Activated B cell treated with CpG ODN at 0.5 μM for 24 hours (primary cell): Measurements from ENCODE around the gene MICAL3. TPM values are rescaled to one million over a fixed set of nuclear protein-coding genes. Genes with fewer than 3 reads are reported as not detected.

Source experiments
- ATAC-seq: fragments of 200-7000 bp; cut with Tn5 transposase; one replicate; pipeline ENCODE4 v1.10.0; 2021; ENCODE audit warnings: low read depth, mild to moderate bottlenecking, moderate library complexity
- CTCF ChIA-PET: fragments of 350-600 bp; sonication (Branson Sonifier 250); formaldehyde crosslinking; loops from one replicate; lab custom pipeline; 2021; ENCODE audit warnings: antibody characterized with exemption; lab: Charles Lee
- POLR2A ChIA-PET: fragments of 350-600 bp; sonication (Branson Sonifier 250); formaldehyde crosslinking; loops from one replicate; lab custom pipeline; 2021; ENCODE audit warnings: antibody characterized with exemption; lab: Charles Lee
- DNase-seq: peaks from one replicate; pipeline ENCODE4 v3.0.0; 2022
- H3K27ac Mint-ChIP-seq: one replicate; pipeline ENCODE4 v1.8.0; 2020; ENCODE audit warnings: mixed read lengths
- H3K27me3 Mint-ChIP-seq: one replicate; pipeline ENCODE4 v1.8.0; 2021; ENCODE audit warnings: mixed read lengths
- H3K36me3 Mint-ChIP-seq: one replicate; pipeline ENCODE4 v1.8.0; 2021; ENCODE audit warnings: low read depth, mixed read lengths
- H3K4me1 Mint-ChIP-seq: one replicate; pipeline ENCODE4 v1.8.0; 2021; ENCODE audit warnings: mixed read lengths
- H3K4me3 Mint-ChIP-seq: one replicate; pipeline ENCODE4 v1.8.0; 2020; ENCODE audit warnings: mild to moderate bottlenecking, mixed read lengths
- H3K9me3 Mint-ChIP-seq: one replicate; pipeline ENCODE4 v1.8.0; 2020; ENCODE audit warnings: mixed read lengths
- CTCF ChIP-seq: fragments of 200-600 bp; IDR thresholded peaks from one replicate; pipeline ENCODE4 v1.8.0; 2022; ENCODE audit warnings: antibody characterized with exemption, mild to moderate bottlenecking
- intact Hi-C: fragments of 100-400 bp; cut with micrococcal nuclease; formaldehyde crosslinking; loops from one replicate; pipeline ENCODE4 v1.15.1; 2024
- total RNA-seq: library from RNA; stranded (reverse); gene quantifications from 2 replicates; pipeline ENCODE4 v1.2.3, GENCODE V29; 2022

Gene MICAL3
- total RNA-seq, 1 donor from 2014 or later = 257 TPM

- no peak overlapping the region for H3K4me3 Mint-ChIP-seq
- H3K27me3 Mint-ChIP-seq = no peaks in the 10 kb centered on the region
- intact Hi-C loops = no loop called here
- H3K36me3 Mint-ChIP-seq = peaks cover 48% of the 10 kb centered on the region
- H3K27ac Mint-ChIP-seq = peak overlapping the region; percentile 59
- ATAC-seq (no peak), DNase-seq (no peak)
- TF ChIP-seq CTCF = no peak
- CTCF ChIA-PET = interaction anchor here (1.4 to 5.8 kb wide), 3 partner anchors 8 to 46 kb away, joined by 4 to 63 read pairs (median 22); no protein-coding TSS in a partner anchor
- POLR2A ChIA-PET = interaction anchor here (5.4 to 9.6 kb wide), 2 partner anchors 12 to 15 kb away, joined by 64 to 128 read pairs; partner anchors contain the start of gene BID
- peaks cover 14% of the 10 kb centered on the region for H3K4me1 Mint-ChIP-seq
- H3K9me3 Mint-ChIP-seq = no peaks in the 10 kb centered on the region
Observed at GRCh38 chr22:17787716-17788330, 236.5 kb downstream of the MICAL3 start.

GRCh38 chr22:17787241-17787640, 237.1 kb downstream of the MICAL3 start:
- no peak overlapping the region for H3K4me3 Mint-ChIP-seq
- H3K27me3 Mint-ChIP-seq = no peaks in the 10 kb centered on the region
- ChIA-PET POLR2A (interaction anchor here (5.4 to 9.6 kb wide), 2 partner anchors 12 to 15 kb away, joined by 64 to 128 read pairs; partner anchors contain the start of gene BID), CTCF (interaction anchor here (1.2 to 5.8 kb wide), 5 partner anchors 8 to 46 kb away, joined by 4 to 63 read pairs (median 22); partner anchors contain the start of gene BID)
- H3K36me3 Mint-ChIP-seq = peaks cover 48% of the 10 kb centered on the region
- intact Hi-C loops = no loop called here
- peak overlapping the region; percentile 53 for H3K27ac Mint-ChIP-seq
- H3K4me1 Mint-ChIP-seq = peaks cover 17% of the 10 kb centered on the region
- ATAC-seq = no peak
- no peak for DNase-seq
- no peak for TF ChIP-seq CTCF
- H3K9me3 Mint-ChIP-seq = no peaks in the 10 kb centered on the region

- TF ChIP-seq CTCF = no peak
- Mint-ChIP-seq H3K9me3 (no peaks in the 10 kb centered on the region), H3K27ac (peak overlapping the region; percentile 76), H3K4me3 (no peak overlapping the region), H3K36me3 (peaks cover 44% of the 10 kb centered on the region), H3K4me1 (peaks cover 24% of the 10 kb centered on the region), H3K27me3 (no peaks in the 10 kb centered on the region)
- intact Hi-C loops = no loop called here
- ATAC-seq = no peak
- ChIA-PET CTCF (interaction anchor here (1.2 to 5.8 kb wide), 6 partner anchors 9 to 45 kb away, joined by 4 to 63 read pairs (median 22); partner anchors contain the start of gene BID), POLR2A (interaction anchor here (0.6 to 9.6 kb wide), 4 partner anchors 10 to 21 kb away, joined by 3 to 128 read pairs (median 46); partner anchors contain the start of gene BID)
- no peak for DNase-seq
Observed at GRCh38 chr22:17786435-17787161, 237.8 kb downstream of the MICAL3 start.

GRCh38 chr22:17785185-17786184, 238.9 kb downstream of the MICAL3 start:
- intact Hi-C loops = loop anchor here (1.0 kb wide), 2 partner anchors 31 to 43 kb away; no protein-coding TSS in a partner anchor
- Mint-ChIP-seq H3K36me3 (peaks cover 33% of the 10 kb centered on the region), H3K27ac (peak overlapping the region; percentile 59), H3K4me1 (peaks cover 34% of the 10 kb centered on the region), H3K4me3 (no peak overlapping the region), H3K27me3 (no peaks in the 10 kb centered on the region), H3K9me3 (no peaks in the 10 kb centered on the region)
- ATAC-seq (peak; percentile 30), DNase-seq (peak; percentile 65)
- CTCF ChIA-PET = interaction anchor here (0.7 to 5.8 kb wide), 17 partner anchors 9 to 291 kb away, joined by 3 to 63 read pairs (median 7); partner anchors contain the start of gene BID
- POLR2A ChIA-PET = interaction anchor here (0.5 to 9.6 kb wide), 9 partner anchors 9 to 191 kb away, joined by 3 to 128 read pairs (median 10); partner anchors contain the start of gene BID
- no peak for TF ChIP-seq CTCF
